SH-SY5Y (cell line): ENCODE data around the gene CPT1C.

Experiments used
- GATA2 ChIP-seq: IDR thresholded peaks from 2 replicates; pipeline ENCODE4 v1.6.1; 2011; ENCODE audit warnings: mild to moderate bottlenecking, low read depth, low read length
- GATA3 ChIP-seq: IDR thresholded peaks from 2 replicates; pipeline ENCODE4 v1.6.1; 2011; ENCODE audit warnings: low read depth, mild to moderate bottlenecking, low read length, moderate library complexity

DNA sequence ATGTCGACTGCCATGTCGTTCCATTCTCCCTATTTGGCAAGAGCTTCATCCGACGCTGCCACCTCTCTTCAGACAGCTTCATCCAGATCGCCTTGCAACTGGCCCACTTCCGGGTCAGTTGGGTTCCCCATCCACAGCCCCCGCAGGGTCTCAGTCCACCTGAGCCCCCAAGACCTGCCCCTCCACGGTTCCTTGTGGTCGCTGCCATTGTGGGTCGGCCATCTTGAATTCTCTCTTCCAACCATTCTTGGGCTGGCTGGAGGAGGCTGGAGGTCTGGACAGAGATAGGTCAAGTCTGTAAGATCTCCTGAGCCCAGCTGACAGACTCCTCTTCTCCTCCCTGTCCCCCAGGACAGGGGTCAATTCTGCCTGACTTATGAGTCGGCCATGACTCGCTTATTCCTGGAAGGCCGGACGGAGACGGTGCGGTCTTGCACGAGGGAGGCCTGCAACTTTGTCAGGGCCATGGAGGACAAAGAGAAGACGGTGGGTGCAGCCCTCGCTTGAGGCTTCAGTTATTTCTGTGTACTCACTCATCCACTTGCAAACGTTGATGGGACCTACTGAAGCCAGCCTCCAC lies 19.5 kb downstream of the CPT1C start:
- TF ChIP-seq GATA3: no peak
- no peak for TF ChIP-seq GATA2
